PFSK-1 (cell line): ENCODE data around the gene CCDC88C.

ENCODE experiments used
- FOXP2 ChIP-seq: optimal IDR thresholded peaks from 2 replicates; pipeline ENCODE3; 2011; ENCODE audit warnings: borderline replicate concordance, control low read depth, inconsistent platforms; ENCODE audit not compliant: insufficient read depth; ENCODE audit errors: extremely low read length, extremely low read depth
- POLR2AphosphoS5 ChIP-seq: IDR thresholded peaks from 2 replicates; pipeline ENCODE4 v1.6.1; 2012; ENCODE audit warnings: low read depth, mild to moderate bottlenecking, control low read depth, low read length, moderate library complexity
- REST ChIP-seq, 2 experiments: IDR thresholded peaks; 2 replicates each; pipeline versions ENCODE4 v1.6.1 to v1.8.0; 2011 to 2012; ENCODE audit warnings: low read depth in 2 of 2, low read length in 2 of 2, control low read depth in 1 of 2, inconsistent platforms in 1 of 2, mild to moderate bottlenecking in 1 of 2, moderate library complexity in 1 of 2; ENCODE audit not compliant: insufficient read depth in 1 of 2
- SIN3A ChIP-seq: IDR thresholded peaks from 2 replicates; pipeline ENCODE4 v1.6.1; 2012; ENCODE audit warnings: mild to moderate bottlenecking, low read length, moderate library complexity, borderline replicate concordance; ENCODE audit not compliant: insufficient read depth
- TAF1 ChIP-seq: IDR thresholded peaks from 2 replicates; pipeline ENCODE4 v1.6.1; 2012; ENCODE audit warnings: low read length, control low read depth, borderline replicate concordance; ENCODE audit not compliant: insufficient read depth

Gene CCDC88C

GRCh38 chr14:91253795-91254323 is 163.8 kb downstream of the CCDC88C start:
- TF ChIP-seq FOXP2, result no peak
- TF ChIP-seq SIN3A, result no peak
- no peak for TF ChIP-seq TAF1
- no peak for TF ChIP-seq REST (IDR thresholded peaks at IDR 0.05; ENCODE audit: insufficient read depth in 1 of 2, low read depth in 2 of 2, low read length in 2 of 2)
- TF ChIP-seq POLR2AphosphoS5, result no peak

GRCh38 chr14:91252871-91253794 is 164.5 kb downstream of the CCDC88C start:
- TF ChIP-seq SIN3A (no peak), POLR2AphosphoS5 (no peak), TAF1 (no peak), REST (IDR thresholded peaks at IDR 0.05; ENCODE audit: insufficient read depth in 1 of 2, low read depth in 2 of 2, low read length in 2 of 2) (no peak), FOXP2 (no peak)

GRCh38 chr14:91250912-91251311 is 166.7 kb downstream of the CCDC88C start:
- TF ChIP-seq SIN3A (no peak), FOXP2 (no peak), REST (IDR thresholded peaks at IDR 0.05; ENCODE audit: insufficient read depth in 1 of 2, low read depth in 2 of 2, low read length in 2 of 2) (no peak), TAF1 (no peak)

GRCh38 chr14:91249841-91250616 is 167.6 kb downstream of the CCDC88C start:
- no peak for TF ChIP-seq FOXP2
- peak; percentile 49; the same call in 1 of the 2 replicates for TF ChIP-seq SIN3A
- TF ChIP-seq POLR2AphosphoS5, result no peak

GRCh38 chr14:91246051-91246852 is 171.4 kb downstream of the CCDC88C start:
- TF ChIP-seq TAF1 (no peak), POLR2AphosphoS5 (no peak), SIN3A (no peak), REST (IDR thresholded peaks at IDR 0.05; ENCODE audit: insufficient read depth in 1 of 2, low read depth in 2 of 2, low read length in 2 of 2) (no peak), FOXP2 (no peak)
